ENCODE data around the gene C10orf120. TPM values are rescaled to one million over a fixed set of nuclear protein-coding genes. Genes with fewer than 3 reads are reported as not detected.

The C10orf120 gene
- not detected for total RNA-seq
- 0 reads per million in 2 donors for total RNA-seq

- no peak within 1 kb of the TSS for H3K4me3 Mint-ChIP-seq
- H3K27ac Mint-ChIP-seq: no peak within 1 kb of the TSS
- no peak for ATAC-seq
- H3K9me3 ChIP-seq (ENCODE audit: control insufficient read depth, low read length, poor library complexity, severe bottlenecking): no peaks in the 10 kb centered on the region
- H3K4me1 Mint-ChIP-seq: peaks cover 5% of the 10 kb centered on the region
- peaks cover 3% of the 10 kb centered on the region for H3K36me3 Mint-ChIP-seq (ENCODE audit: low read depth)
- H3K27me3 Mint-ChIP-seq: peaks cover 28% of the 10 kb centered on the region
- DNase-seq: no peak
Observed at GRCh38 chr10:122699796-122700455, at the start of gene C10orf120. Gene C10orf120 (minus strand): TSS chr10:122699846. CDS start chr10:122699790, 56 bp downstream.

GRCh38 chr10:122748496-122748895 lies 48.9 kb upstream of the C10orf120 start:
- no peak for DNase-seq
- no peaks in the 10 kb centered on the region for H3K9me3 ChIP-seq (ENCODE audit: control insufficient read depth, low read length, poor library complexity, severe bottlenecking)
- no peak for ATAC-seq
- H3K27ac Mint-ChIP-seq: no peak overlapping the region
- H3K4me1 Mint-ChIP-seq: no peaks in the 10 kb centered on the region
- H3K36me3 Mint-ChIP-seq (ENCODE audit: low read depth): no peaks in the 10 kb centered on the region
- no peak overlapping the region for H3K4me3 Mint-ChIP-seq
- peaks cover 45% of the 10 kb centered on the region for H3K27me3 Mint-ChIP-seq

- ATAC-seq (no peak), DNase-seq (no peak)
- no peak overlapping the region for H3K4me3 Mint-ChIP-seq
- H3K9me3 ChIP-seq (ENCODE audit: control insufficient read depth, low read length, poor library complexity, severe bottlenecking): no peaks in the 10 kb centered on the region
- no peak overlapping the region for H3K27ac Mint-ChIP-seq
- H3K27me3 Mint-ChIP-seq: peaks cover 60% of the 10 kb centered on the region
- H3K36me3 Mint-ChIP-seq (ENCODE audit: low read depth): no peaks in the 10 kb centered on the region
- no peaks in the 10 kb centered on the region for H3K4me1 Mint-ChIP-seq
Observed at GRCh38 chr10:122746408-122746807, 46.8 kb upstream of the C10orf120 start.

GRCh38 chr10:122744257-122744656 lies 44.6 kb upstream of the C10orf120 start:
- Mint-ChIP-seq H3K27ac (no peak overlapping the region), H3K4me3 (no peak overlapping the region), H3K4me1 (no peaks in the 10 kb centered on the region), H3K27me3 (peaks cover 52% of the 10 kb centered on the region), H3K36me3 (ENCODE audit: low read depth) (no peaks in the 10 kb centered on the region)
- DNase-seq (no peak), ATAC-seq (no peak)
- H3K9me3 ChIP-seq (ENCODE audit: control insufficient read depth, low read length, poor library complexity, severe bottlenecking): no peaks in the 10 kb centered on the region

- Mint-ChIP-seq H3K27ac (no peak overlapping the region), H3K4me1 (no peaks in the 10 kb centered on the region), H3K36me3 (ENCODE audit: low read depth) (no peaks in the 10 kb centered on the region), H3K4me3 (no peak overlapping the region), H3K27me3 (peaks cover 45% of the 10 kb centered on the region)
- no peak for DNase-seq
- ATAC-seq: no peak
- H3K9me3 ChIP-seq (ENCODE audit: control insufficient read depth, low read length, poor library complexity, severe bottlenecking): no peaks in the 10 kb centered on the region
Observed at GRCh38 chr10:122740640-122741039, 41.0 kb upstream of the C10orf120 start.

GRCh38 chr10:122738031-122738430 lies 38.4 kb upstream of the C10orf120 start:
- Mint-ChIP-seq H3K4me1 (no peaks in the 10 kb centered on the region), H3K27me3 (peaks cover 48% of the 10 kb centered on the region), H3K36me3 (ENCODE audit: low read depth) (no peaks in the 10 kb centered on the region), H3K27ac (no peak overlapping the region), H3K4me3 (no peak overlapping the region)
- no peaks in the 10 kb centered on the region for H3K9me3 ChIP-seq (ENCODE audit: control insufficient read depth, low read length, poor library complexity, severe bottlenecking)
- ATAC-seq: no peak
- DNase-seq: no peak

- no peaks in the 10 kb centered on the region for H3K4me1 Mint-ChIP-seq
- ATAC-seq (no peak), DNase-seq (no peak)
- no peaks in the 10 kb centered on the region for H3K9me3 ChIP-seq (ENCODE audit: control insufficient read depth, low read length, poor library complexity, severe bottlenecking)
- no peak overlapping the region for H3K4me3 Mint-ChIP-seq
- H3K27ac Mint-ChIP-seq: no peak overlapping the region
- no peaks in the 10 kb centered on the region for H3K36me3 Mint-ChIP-seq (ENCODE audit: low read depth)
- H3K27me3 Mint-ChIP-seq: peaks cover 56% of the 10 kb centered on the region
Observed at GRCh38 chr10:122733931-122734665, 34.5 kb upstream of the C10orf120 start.

- Mint-ChIP-seq H3K36me3 (ENCODE audit: low read depth) (no peaks in the 10 kb centered on the region), H3K27me3 (peaks cover 50% of the 10 kb centered on the region)
- no peak for ATAC-seq
Observed at GRCh38 chr10:122733443-122733842, 33.8 kb upstream of the C10orf120 start.

GRCh38 chr10:122730238-122730637 lies 30.6 kb upstream of the C10orf120 start:
- H3K27me3 Mint-ChIP-seq: peaks cover 44% of the 10 kb centered on the region
- no peaks in the 10 kb centered on the region for H3K4me1 Mint-ChIP-seq
- DNase-seq (no peak), ATAC-seq (no peak)
- no peak overlapping the region for H3K4me3 Mint-ChIP-seq
- H3K27ac Mint-ChIP-seq: no peak overlapping the region
- H3K36me3 Mint-ChIP-seq (ENCODE audit: low read depth): no peaks in the 10 kb centered on the region
- no peaks in the 10 kb centered on the region for H3K9me3 ChIP-seq (ENCODE audit: control insufficient read depth, low read length, poor library complexity, severe bottlenecking)

More at GRCh38 chr10:122733443-122733842, 33.8 kb upstream of the C10orf120 start:
- no peaks in the 10 kb centered on the region for H3K9me3 ChIP-seq (ENCODE audit: control insufficient read depth, low read length, poor library complexity, severe bottlenecking)
- H3K27ac Mint-ChIP-seq: no peak overlapping the region
- no peak overlapping the region for H3K4me3 Mint-ChIP-seq
- DNase-seq: no peak
- no peaks in the 10 kb centered on the region for H3K4me1 Mint-ChIP-seq

- Mint-ChIP-seq H3K36me3 (ENCODE audit: low read depth) (no peaks in the 10 kb centered on the region), H3K4me1 (no peaks in the 10 kb centered on the region), H3K4me3 (no peak overlapping the region), H3K27me3 (peaks cover 37% of the 10 kb centered on the region), H3K27ac (no peak overlapping the region)
- H3K9me3 ChIP-seq (ENCODE audit: control insufficient read depth, low read length, poor library complexity, severe bottlenecking): no peaks in the 10 kb centered on the region
- DNase-seq (no peak), ATAC-seq (no peak)
Observed at GRCh38 chr10:122729126-122729525, 29.5 kb upstream of the C10orf120 start.

- no peaks in the 10 kb centered on the region for H3K4me1 Mint-ChIP-seq
- no peak overlapping the region for H3K27ac Mint-ChIP-seq
- no peak for DNase-seq
- H3K9me3 ChIP-seq (ENCODE audit: control insufficient read depth, low read length, poor library complexity, severe bottlenecking): no peaks in the 10 kb centered on the region
- H3K36me3 Mint-ChIP-seq (ENCODE audit: low read depth): no peaks in the 10 kb centered on the region
- ATAC-seq: no peak
- H3K27me3 Mint-ChIP-seq: peaks cover 26% of the 10 kb centered on the region
- H3K4me3 Mint-ChIP-seq: no peak overlapping the region
Observed at GRCh38 chr10:122727426-122727825, 27.8 kb upstream of the C10orf120 start.

- Mint-ChIP-seq H3K4me3 (no peak overlapping the region), H3K27me3 (peaks cover 13% of the 10 kb centered on the region), H3K27ac (no peak overlapping the region), H3K4me1 (no peaks in the 10 kb centered on the region), H3K36me3 (ENCODE audit: low read depth) (no peaks in the 10 kb centered on the region)
- H3K9me3 ChIP-seq (ENCODE audit: control insufficient read depth, low read length, poor library complexity, severe bottlenecking): no peaks in the 10 kb centered on the region
- no peak for ATAC-seq
- DNase-seq: no peak
Observed at GRCh38 chr10:122725768-122726167, 26.1 kb upstream of the C10orf120 start.

- Mint-ChIP-seq H3K27ac (no peak overlapping the region), H3K4me1 (no peaks in the 10 kb centered on the region), H3K4me3 (no peak overlapping the region), H3K36me3 (ENCODE audit: low read depth) (no peaks in the 10 kb centered on the region), H3K27me3 (peaks cover 12% of the 10 kb centered on the region)
- ATAC-seq (no peak), DNase-seq (no peak)
- no peaks in the 10 kb centered on the region for H3K9me3 ChIP-seq (ENCODE audit: control insufficient read depth, low read length, poor library complexity, severe bottlenecking)
Observed at GRCh38 chr10:122725006-122725405, 25.4 kb upstream of the C10orf120 start.

GRCh38 chr10:122721111-122721510 lies 21.5 kb upstream of the C10orf120 start:
- Mint-ChIP-seq H3K36me3 (ENCODE audit: low read depth) (peaks cover 3% of the 10 kb centered on the region), H3K27ac (no peak overlapping the region), H3K4me1 (no peaks in the 10 kb centered on the region), H3K4me3 (no peak overlapping the region), H3K27me3 (peaks cover 35% of the 10 kb centered on the region)
- ATAC-seq: no peak
- no peaks in the 10 kb centered on the region for H3K9me3 ChIP-seq (ENCODE audit: control insufficient read depth, low read length, poor library complexity, severe bottlenecking)
- no peak for DNase-seq
